Activated CD4-positive, alpha-beta memory T cell treated with anti-CD3 and anti-CD28 coated beads, Interleukin-2, amount 10 ng/mL, durations not matched to agents 7 days and 5 days (primary cell): ENCODE results near the gene MYBPC1. TPM values are rescaled to one million over a fixed set of nuclear protein-coding genes. Genes with fewer than 3 reads are reported as not detected.

ENCODE experiments used
- CTCF ChIA-PET: fragments of 350-600 bp; sonication (Branson Sonifier 250); formaldehyde crosslinking; loops from one replicate; lab custom pipeline; 2021; ENCODE audit warnings: antibody characterized with exemption, inconsistent platforms; lab: Charles Lee
- POLR2A ChIA-PET: fragments of 350-600 bp; sonication (Branson Sonifier 250); formaldehyde crosslinking; loops from one replicate; lab custom pipeline; 2021; ENCODE audit warnings: antibody characterized with exemption; lab: Charles Lee
- DNase-seq: peaks from one replicate; pipeline ENCODE4 v3.0.0-alpha.2; 2020
- H3K27ac Mint-ChIP-seq: one replicate; pipeline ENCODE4 v1.8.0; 2021; ENCODE audit warnings: mild to moderate bottlenecking, mixed read lengths
- H3K27me3 Mint-ChIP-seq: one replicate; pipeline ENCODE4 v1.8.0; 2021; ENCODE audit warnings: mixed read lengths
- H3K36me3 Mint-ChIP-seq: one replicate; pipeline ENCODE4 v1.8.0; 2021; ENCODE audit warnings: low read depth, mixed read lengths
- H3K4me1 Mint-ChIP-seq: one replicate; pipeline ENCODE4 v1.8.0; 2021; ENCODE audit warnings: mixed read lengths
- H3K4me3 Mint-ChIP-seq: one replicate; pipeline ENCODE4 v1.8.0; 2021; ENCODE audit warnings: mild to moderate bottlenecking, mixed read lengths
- H3K9me3 Mint-ChIP-seq: one replicate; pipeline ENCODE4 v1.8.0; 2021; ENCODE audit warnings: mixed read lengths
- total RNA-seq, 2 experiments: library from RNA; stranded (reverse); gene quantifications; one replicate each; pipeline ENCODE4 v1.2.3, GENCODE V29; 2021

Gene MYBPC1
- total RNA-seq, 2 experiments from 2014 or later: not detected

DNA sequence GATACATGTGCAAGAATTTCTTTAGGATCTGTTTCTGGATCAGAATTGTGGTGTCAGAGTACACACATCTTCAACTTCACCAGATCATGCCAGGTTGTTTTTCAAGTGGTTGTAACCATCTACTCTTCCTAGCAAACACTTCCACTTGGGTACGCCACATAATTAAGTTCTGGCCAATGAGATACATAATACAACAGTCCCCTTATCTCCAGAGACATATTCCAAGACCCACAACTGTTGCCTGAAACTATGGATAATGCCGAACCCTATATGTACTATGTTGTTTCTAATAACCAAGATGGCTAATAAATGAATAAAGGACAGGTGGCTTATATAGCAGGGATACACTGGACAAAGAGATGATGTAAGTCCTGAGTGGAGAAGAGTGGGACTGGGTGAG lies 100.2 kb downstream of the MYBPC1 start:
- ChIA-PET CTCF (interaction anchor here (2.3 kb wide), 1 partner anchor 144 kb away, joined by 6 read pairs; no protein-coding TSS in a partner anchor), POLR2A (no interaction called here)
- Mint-ChIP-seq H3K4me1 (peaks cover 28% of the 10 kb centered on the region), H3K27me3 (no peaks in the 10 kb centered on the region), H3K9me3 (no peaks in the 10 kb centered on the region), H3K27ac (no peak overlapping the region), H3K4me3 (no peak overlapping the region), H3K36me3 (no peaks in the 10 kb centered on the region)
- DNase-seq: no peak

DNA sequence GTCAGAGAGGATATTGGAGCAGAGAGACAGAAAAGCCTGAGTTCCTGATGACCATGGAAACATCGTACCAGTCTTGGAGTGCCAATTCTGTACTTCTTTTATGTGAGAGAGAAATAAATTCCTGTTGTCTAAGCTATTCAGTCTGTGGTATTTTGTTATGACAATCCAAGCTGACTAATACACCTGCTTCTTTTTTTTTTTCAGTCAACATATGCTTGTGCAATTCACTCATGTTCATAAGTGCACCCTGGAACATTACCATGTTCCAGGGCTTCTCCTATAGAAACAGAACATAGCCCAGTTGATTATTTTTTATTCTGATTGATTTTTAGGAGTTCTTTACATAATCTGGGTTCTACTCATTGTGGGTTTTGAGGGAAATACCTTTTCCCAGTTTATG lies 100.9 kb downstream of the MYBPC1 start:
- DNase-seq: no peak
- H3K36me3 Mint-ChIP-seq: no peaks in the 10 kb centered on the region
- H3K4me3 Mint-ChIP-seq: no peak overlapping the region
- CTCF ChIA-PET: interaction anchor here (2.3 kb wide), 1 partner anchor 144 kb away, joined by 6 read pairs; no protein-coding TSS in a partner anchor
- H3K27ac Mint-ChIP-seq: no peak overlapping the region
- H3K9me3 Mint-ChIP-seq: no peaks in the 10 kb centered on the region
- POLR2A ChIA-PET: no interaction called here
- H3K27me3 Mint-ChIP-seq: no peaks in the 10 kb centered on the region
- H3K4me1 Mint-ChIP-seq: peaks cover 33% of the 10 kb centered on the region

DNA sequence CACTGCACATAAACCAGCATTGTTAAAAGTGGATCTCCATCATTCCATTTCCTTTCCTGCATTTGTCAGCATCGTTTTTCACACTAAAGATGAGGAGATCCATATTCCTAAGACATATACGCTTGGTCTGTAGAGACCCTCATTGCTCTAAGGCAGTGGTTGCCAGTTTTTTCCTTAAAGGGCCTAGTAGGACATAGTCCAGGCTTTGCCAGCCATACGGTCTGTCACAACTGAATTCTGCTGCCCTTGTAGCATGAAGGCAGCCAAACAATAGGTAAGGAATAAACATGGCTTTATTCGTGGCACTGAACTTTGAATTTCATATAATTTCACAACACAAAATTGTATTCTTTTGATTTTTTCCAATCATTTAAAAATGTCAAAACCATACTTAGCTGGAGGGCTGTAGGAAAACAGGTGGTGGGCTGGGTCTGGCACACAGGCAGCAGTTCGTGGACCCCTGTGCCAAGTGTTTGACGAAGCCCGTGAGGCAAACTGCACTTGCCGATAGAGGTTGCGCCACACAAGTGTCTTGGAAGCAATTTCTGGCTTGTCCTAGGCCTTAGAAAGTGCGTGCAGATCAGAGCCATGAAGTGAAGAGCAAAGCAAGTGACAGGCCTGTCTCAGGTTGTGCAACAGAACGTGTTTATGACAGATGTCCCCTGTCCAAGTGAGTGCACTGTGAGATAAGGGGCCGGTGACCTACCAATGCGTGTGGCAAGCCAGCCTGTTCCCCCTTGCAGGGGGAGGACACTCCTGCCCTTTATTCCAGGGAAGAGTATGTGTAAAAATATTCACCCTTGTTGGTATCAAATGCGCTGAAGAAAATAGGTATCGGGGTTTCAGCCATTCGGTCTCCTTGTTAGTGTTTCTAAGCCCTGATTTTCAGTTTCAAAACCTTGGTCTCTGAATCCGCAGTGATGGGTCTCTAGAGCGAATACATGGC lies 101.8 kb downstream of the MYBPC1 start:
- ChIA-PET CTCF (interaction anchor here (2.2 kb wide), 1 partner anchor 13 kb away, joined by 5 read pairs; no protein-coding TSS in a partner anchor), POLR2A (interaction anchor here (0.9 to 1.6 kb wide), 3 partner anchors 8 to 55 kb away, joined by 3 to 4 read pairs (median 4); no protein-coding TSS in a partner anchor)
- no peak for DNase-seq
- H3K9me3 Mint-ChIP-seq: no peaks in the 10 kb centered on the region
- H3K27me3 Mint-ChIP-seq: no peaks in the 10 kb centered on the region
- peaks cover 38% of the 10 kb centered on the region for H3K4me1 Mint-ChIP-seq
- H3K36me3 Mint-ChIP-seq: peaks cover 2% of the 10 kb centered on the region
- H3K27ac Mint-ChIP-seq: peak overlapping the region; percentile 66
- peak overlapping the region; percentile 85 for H3K4me3 Mint-ChIP-seq

DNA sequence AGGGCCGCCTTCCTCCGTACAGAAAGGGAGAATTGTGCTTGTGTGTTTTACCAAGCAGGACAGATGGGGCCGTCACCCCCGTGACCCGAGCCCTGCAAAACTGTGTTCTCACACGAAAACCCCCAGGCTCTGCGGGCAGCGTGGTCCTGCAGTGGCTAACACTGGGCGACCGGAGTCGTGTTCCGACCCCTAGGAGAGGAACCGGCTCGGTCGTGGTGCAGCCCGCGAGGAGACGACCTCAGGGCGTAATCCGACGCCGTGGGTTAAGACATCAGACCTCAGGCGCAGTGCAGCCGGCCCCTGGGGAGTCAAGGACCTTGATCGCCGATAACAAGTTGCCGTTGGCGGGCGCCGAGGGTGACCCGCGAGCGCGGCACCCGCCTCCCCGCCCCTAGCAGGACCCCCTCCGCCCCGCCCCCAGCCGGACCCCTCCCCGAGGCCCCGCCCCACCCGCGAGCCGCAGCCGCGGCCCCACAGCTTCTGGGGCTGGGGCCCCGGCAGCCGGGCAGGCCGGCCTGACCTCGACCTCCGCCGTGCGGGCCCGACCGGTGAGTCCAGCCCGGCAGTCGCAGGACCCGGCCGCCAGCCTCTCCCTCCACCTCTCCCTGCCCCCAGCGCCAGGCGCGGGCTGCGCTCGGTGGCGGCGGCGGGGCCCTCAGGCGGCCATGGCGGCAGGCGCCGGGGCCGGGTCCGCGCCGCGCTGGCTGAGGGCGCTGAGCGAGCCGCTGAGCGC lies 102.6 kb downstream of the MYBPC1 start, which contains the start of gene CHPT1:
TSS of gene CHPT1 (plus strand) at position 444 of the 733 bp plus-strand sequence. CDS start at position 666, 222 bp downstream.
- no peaks in the 10 kb centered on the region for H3K9me3 Mint-ChIP-seq
- POLR2A ChIA-PET: interaction anchor here (0.9 to 1.6 kb wide), 4 partner anchors 9 to 364 kb away, joined by 3 to 4 read pairs (median 4); no protein-coding TSS in a partner anchor

DNA sequence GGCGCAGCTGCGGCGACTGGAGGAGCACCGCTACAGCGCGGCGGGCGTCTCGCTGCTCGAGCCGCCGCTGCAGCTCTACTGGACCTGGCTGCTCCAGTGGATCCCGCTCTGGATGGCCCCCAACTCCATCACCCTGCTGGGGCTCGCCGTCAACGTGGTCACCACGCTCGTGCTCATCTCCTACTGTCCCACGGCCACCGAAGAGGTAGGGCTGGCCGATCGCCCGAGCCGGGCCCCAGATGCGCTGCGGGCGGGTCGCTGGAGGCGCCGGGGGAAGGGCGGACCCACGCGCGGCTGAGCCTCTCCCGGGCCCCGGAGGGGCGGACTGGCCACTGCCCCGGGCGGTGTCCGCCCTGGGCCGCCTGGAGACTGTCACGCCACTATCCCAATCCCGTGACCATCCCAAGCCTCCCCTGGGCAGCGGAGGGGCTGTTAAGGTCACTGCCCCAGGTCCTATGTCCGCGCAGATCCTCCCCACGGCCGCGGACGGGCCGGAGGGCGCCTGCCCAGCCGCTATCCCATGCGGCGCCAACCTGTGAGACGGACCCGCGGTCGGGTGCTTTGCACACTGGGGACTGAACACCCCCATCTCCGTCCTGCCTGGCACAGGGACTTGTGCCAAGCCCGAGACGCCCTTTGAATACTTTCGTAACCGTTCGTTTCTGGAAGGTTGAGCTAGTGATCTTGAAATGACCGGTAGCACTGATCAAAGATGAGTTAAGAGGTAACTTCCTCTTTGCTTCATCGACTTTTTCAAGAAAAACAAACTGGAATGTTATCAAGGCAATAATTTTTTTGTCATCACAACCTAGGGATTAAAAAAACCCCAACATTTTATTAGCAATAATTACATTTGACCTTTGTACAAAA lies 103.4 kb downstream of the MYBPC1 start:
- no peaks in the 10 kb centered on the region for H3K27me3 Mint-ChIP-seq
- POLR2A ChIA-PET: interaction anchor here (0.8 to 1.6 kb wide), 5 partner anchors 10 to 363 kb away, joined by 3 to 4 read pairs (median 3); no protein-coding TSS in a partner anchor
- peak; percentile 20 for DNase-seq

More for the DNA sequence above, 102.6 kb downstream of the MYBPC1 start, which contains the start of gene CHPT1:
- Mint-ChIP-seq H3K4me1 (peaks cover 38% of the 10 kb centered on the region), H3K36me3 (peaks cover 2% of the 10 kb centered on the region), H3K27ac (peak within 1 kb of the TSS; percentile 69), H3K27me3 (no peaks in the 10 kb centered on the region), H3K4me3 (peak within 1 kb of the TSS; percentile 87)
- peak; percentile 65 for DNase-seq
- CTCF ChIA-PET: interaction anchor here (2.2 kb wide), 1 partner anchor 14 kb away, joined by 5 read pairs; no protein-coding TSS in a partner anchor

DNA sequence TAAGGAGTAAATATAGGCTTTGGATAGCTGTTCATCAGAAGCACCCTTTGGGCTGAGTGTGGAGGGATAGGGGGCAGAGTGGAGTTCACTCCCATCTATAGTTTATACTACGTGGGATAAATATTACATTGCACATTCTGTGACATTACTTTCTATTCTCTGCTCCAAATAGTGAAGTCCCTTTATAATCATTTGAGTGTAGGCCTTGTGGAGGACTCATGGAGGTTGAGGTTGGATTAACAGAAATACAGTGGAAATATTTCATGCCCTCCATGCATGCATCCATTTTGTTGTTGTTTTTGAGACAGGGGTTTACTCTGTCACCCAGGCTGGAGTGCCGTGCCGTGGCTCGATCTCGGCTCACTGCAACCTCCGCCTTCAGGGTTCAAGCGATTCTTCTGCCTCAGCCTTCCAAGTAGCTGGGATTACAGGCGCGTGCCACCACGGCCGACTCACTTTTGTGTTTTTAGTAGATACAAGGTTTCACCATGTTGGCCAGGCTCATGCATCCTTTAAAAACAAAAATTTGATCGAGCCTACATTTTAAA lies 104.1 kb downstream of the MYBPC1 start:
- DNase-seq: no peak
- ChIA-PET CTCF (interaction anchor here (1.3 to 2.2 kb wide), 3 partner anchors 15 to 292 kb away, joined by 3 to 5 read pairs (median 4); no protein-coding TSS in a partner anchor), POLR2A (interaction anchor here (0.8 to 1.6 kb wide), 3 partner anchors 16 to 362 kb away, joined by 3 to 4 read pairs (median 3); no protein-coding TSS in a partner anchor)

More for the DNA sequence above, 103.4 kb downstream of the MYBPC1 start:
- peaks cover 38% of the 10 kb centered on the region for H3K4me1 Mint-ChIP-seq
- H3K4me3 Mint-ChIP-seq: peak overlapping the region; percentile 87
- H3K36me3 Mint-ChIP-seq: peaks cover 2% of the 10 kb centered on the region
- H3K27ac Mint-ChIP-seq: peak overlapping the region; percentile 69
- H3K9me3 Mint-ChIP-seq: no peaks in the 10 kb centered on the region
- CTCF ChIA-PET: interaction anchor here (1.3 to 2.2 kb wide), 3 partner anchors 14 to 291 kb away, joined by 3 to 5 read pairs (median 4); no protein-coding TSS in a partner anchor

DNA sequence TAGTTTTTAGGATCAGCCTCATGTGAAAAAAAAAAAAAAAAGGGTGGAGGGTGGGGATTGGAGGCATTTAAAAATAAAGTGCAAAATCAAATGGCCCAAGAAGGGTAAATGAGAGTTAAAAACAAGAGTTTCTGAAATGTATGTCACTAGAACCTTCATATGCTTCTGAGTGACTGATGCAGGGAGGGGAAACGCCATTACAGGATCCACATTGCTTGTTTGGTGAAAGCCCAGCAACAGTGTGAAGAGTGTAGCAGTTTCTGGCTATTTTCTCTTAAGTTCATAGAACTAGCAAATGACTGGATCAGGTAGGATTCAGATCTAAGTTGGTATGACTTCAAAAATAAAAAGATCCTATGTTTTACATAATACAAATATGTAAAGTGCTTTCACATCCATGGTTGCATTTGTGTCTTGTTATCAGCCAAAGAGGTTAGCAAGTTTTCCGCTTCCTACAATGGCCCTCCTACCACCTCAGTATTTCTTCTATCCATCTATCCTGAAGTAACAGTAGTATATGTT lies 105.6 kb downstream of the MYBPC1 start:
- POLR2A ChIA-PET: no interaction called here
- DNase-seq: no peak
- no peaks in the 10 kb centered on the region for H3K27me3 Mint-ChIP-seq
- no peak overlapping the region for H3K4me3 Mint-ChIP-seq
- CTCF ChIA-PET: interaction anchor here (0.9 kb wide), 1 partner anchor 140 kb away, joined by 3 read pairs; no protein-coding TSS in a partner anchor
- no peak overlapping the region for H3K27ac Mint-ChIP-seq
- peaks cover 37% of the 10 kb centered on the region for H3K4me1 Mint-ChIP-seq
- H3K9me3 Mint-ChIP-seq: no peaks in the 10 kb centered on the region
- H3K36me3 Mint-ChIP-seq: peaks cover 2% of the 10 kb centered on the region

More for the DNA sequence above, 104.1 kb downstream of the MYBPC1 start:
- peaks cover 2% of the 10 kb centered on the region for H3K36me3 Mint-ChIP-seq
- H3K27me3 Mint-ChIP-seq: no peaks in the 10 kb centered on the region
- H3K4me3 Mint-ChIP-seq: peak overlapping the region; percentile 87
- H3K9me3 Mint-ChIP-seq: no peaks in the 10 kb centered on the region
- peak overlapping the region; percentile 69 for H3K27ac Mint-ChIP-seq
- peaks cover 38% of the 10 kb centered on the region for H3K4me1 Mint-ChIP-seq

DNA sequence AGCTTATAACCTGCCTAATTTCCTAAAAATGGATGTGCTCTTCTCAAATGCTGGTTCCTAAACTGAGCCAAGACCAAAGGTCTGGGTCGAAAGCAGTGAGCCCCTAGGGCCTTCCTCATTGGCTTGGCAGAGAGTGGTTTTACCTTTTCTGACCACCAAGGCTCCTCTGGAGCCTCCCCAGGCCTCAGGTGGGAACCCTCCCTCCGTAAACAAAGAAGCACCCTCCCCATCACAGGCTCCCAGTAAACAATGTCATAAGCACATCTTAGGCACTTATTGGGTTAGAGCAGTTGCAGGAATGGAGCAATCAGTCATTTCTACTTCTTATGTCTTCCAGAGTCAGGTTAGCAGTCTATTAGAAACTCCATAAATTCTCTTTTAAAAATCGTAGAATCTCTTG lies 108.7 kb downstream of the MYBPC1 start:
- Mint-ChIP-seq H3K36me3 (peaks cover 2% of the 10 kb centered on the region), H3K4me3 (no peak overlapping the region), H3K4me1 (peaks cover 22% of the 10 kb centered on the region), H3K9me3 (no peaks in the 10 kb centered on the region), H3K27me3 (no peaks in the 10 kb centered on the region), H3K27ac (no peak overlapping the region)
- POLR2A ChIA-PET: no interaction called here
- DNase-seq: no peak
- CTCF ChIA-PET: interaction anchor here (0.6 kb wide), 1 partner anchor 152 kb away, joined by 3 read pairs; no protein-coding TSS in a partner anchor

DNA sequence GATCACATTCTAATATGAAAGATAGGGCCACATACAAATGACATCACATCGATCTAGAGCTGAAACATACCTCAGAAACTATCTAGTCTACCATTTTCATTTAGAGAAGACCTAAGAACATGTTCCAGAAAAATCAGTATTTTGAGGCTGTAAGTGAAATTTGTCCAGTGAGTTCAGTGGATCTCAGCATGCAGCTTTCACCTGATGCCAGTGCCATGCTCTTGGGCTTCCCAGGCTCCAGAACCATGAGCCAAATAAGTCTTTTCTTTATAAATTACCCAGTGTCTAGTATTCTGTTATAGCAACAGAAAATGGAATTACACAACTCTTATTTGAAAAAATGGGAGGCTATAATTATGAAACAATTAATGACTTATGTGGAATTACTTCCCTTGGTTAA lies 111.6 kb downstream of the MYBPC1 start:
- H3K4me3 Mint-ChIP-seq: no peak overlapping the region
- no peaks in the 10 kb centered on the region for H3K9me3 Mint-ChIP-seq
- no peak for DNase-seq
- no peaks in the 10 kb centered on the region for H3K36me3 Mint-ChIP-seq
- no peak overlapping the region for H3K27ac Mint-ChIP-seq
- ChIA-PET CTCF (no interaction called here), POLR2A (no interaction called here)
- no peaks in the 10 kb centered on the region for H3K27me3 Mint-ChIP-seq
- peaks cover 21% of the 10 kb centered on the region for H3K4me1 Mint-ChIP-seq

DNA sequence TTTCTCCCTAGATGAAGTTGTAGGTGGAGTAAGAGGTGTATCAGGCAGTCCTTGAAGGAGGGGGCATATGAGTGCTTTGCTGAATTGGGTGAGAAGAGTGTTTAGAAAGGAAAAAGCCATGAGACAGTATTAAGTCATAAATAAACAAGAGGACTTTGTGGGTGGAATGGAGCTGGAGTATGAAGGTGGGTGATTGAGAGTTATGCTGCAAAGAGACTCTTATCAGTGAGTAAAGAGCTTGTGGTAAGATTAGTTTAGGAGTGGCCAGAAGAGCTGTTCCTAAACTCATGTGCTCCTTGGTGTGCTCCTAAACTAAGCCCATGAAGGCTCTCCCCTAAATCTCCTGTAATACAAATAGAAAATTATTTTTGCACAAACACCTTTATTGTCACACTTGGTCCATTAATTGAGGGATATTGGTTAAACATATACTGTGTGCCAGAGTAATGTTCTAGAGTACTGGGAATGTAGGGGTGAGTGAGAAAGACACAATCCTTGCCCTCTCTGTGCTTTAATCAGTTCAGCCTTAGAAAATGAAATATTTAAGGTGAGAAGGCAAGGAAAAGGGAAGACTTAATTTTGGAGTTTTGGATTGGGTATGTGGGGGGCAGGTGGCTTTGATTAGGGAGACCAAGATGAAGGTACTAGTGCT lies 112.5 kb downstream of the MYBPC1 start:
- Mint-ChIP-seq H3K27ac (no peak overlapping the region), H3K4me1 (peaks cover 21% of the 10 kb centered on the region), H3K36me3 (no peaks in the 10 kb centered on the region), H3K4me3 (no peak overlapping the region), H3K27me3 (no peaks in the 10 kb centered on the region), H3K9me3 (no peaks in the 10 kb centered on the region)
- ChIA-PET CTCF (interaction anchor here (0.5 kb wide), 1 partner anchor 52 kb away, joined by 3 read pairs; no protein-coding TSS in a partner anchor), POLR2A (no interaction called here)
- no peak for DNase-seq

DNA sequence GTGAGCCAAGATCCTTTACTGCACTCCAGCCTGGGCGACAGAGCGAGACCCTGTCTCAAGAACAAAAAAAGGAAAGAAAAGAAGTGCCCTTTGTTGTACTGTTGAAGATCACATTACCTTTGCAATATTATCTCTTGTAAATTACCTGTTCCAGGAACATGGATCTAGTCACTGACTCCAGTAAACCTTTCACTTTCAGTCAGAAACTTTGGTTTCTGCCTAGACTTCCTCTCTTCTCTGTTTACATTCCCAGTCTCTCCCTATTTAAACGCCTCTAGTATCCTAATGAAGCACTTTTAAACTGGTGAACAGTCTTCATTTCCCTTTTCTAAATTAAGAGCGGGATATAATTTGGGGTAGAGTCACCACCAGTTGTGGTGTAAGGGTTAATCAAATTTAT lies 115.5 kb downstream of the MYBPC1 start:
- POLR2A ChIA-PET: no interaction called here
- CTCF ChIA-PET: interaction anchor here (0.9 kb wide), 1 partner anchor 49 kb away, joined by 3 read pairs; no protein-coding TSS in a partner anchor
- Mint-ChIP-seq H3K36me3 (no peaks in the 10 kb centered on the region), H3K27me3 (no peaks in the 10 kb centered on the region), H3K9me3 (no peaks in the 10 kb centered on the region), H3K4me1 (peaks cover 21% of the 10 kb centered on the region), H3K4me3 (no peak overlapping the region), H3K27ac (no peak overlapping the region)
- no peak for DNase-seq
